ENCODE results near the gene XYLT2. TPM values are rescaled to one million over a fixed set of nuclear protein-coding genes. Genes with fewer than 3 reads are reported as not detected.

The XYLT2 gene
- total and polyA plus RNA-seq, 2 donors = 16.2 to 19.5 TPM

DNA sequence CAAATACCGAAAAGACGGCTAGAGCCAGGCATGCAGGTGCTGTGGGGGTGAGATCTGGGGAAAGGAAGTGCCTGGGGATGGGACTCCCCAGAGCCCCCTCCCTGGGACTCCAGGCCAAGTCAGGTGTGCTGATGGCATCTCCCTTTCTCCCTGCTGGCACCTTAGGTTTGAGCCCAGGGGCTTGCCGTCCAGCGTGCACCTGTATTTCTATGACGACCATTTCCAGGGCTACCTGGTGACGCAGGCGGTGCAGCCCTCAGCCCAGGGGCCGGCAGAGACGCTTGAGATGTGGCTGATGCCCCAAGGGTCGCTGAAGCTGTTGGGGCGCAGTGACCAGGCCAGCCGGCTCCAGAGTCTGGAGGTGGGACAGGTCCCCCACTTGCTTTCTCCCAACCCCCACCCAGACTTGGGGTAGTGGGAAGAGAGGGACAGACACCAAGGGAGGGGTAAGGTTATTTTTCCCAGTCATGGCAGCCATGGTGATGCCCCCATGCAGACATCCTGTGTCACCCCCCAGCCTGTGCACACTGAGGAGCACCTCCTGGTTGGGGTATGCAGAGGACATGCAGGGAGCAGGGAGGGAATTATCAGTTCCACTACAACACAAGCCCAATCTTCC lies 11.1 kb downstream of the XYLT2 start:
- 98% methylated on average over 12 of the region's 12 CpGs for WGBS
- Histone ChIP-seq H3K9me3 (ENCODE audit: control insufficient read depth in 2 of 2, insufficient read depth in 1 of 2, low read length in 1 of 2) (no peaks in the 10 kb centered on the region), H3K27me3 (ENCODE audit: control insufficient read depth in 2 of 2, insufficient read depth in 1 of 2, low read length in 1 of 2) (no peaks in the 10 kb centered on the region), H3K27ac (ENCODE audit: low read depth in 1 of 2, low read length in 1 of 2) (no peak overlapping the region), H3K36me3 (ENCODE audit: control insufficient read depth in 2 of 2, insufficient read depth in 2 of 2, low read length in 1 of 2) (peaks cover 79 to 90% of the 10 kb centered on the region in 2 donors), H3K4me1 (ENCODE audit: control insufficient read depth in 2 of 2, insufficient read depth in 2 of 2, low read length in 2 of 2) (peaks cover 0 to 22% of the 10 kb centered on the region in 2 donors), H3K4me3 (ENCODE audit: low read length in 2 of 2) (no peak overlapping the region)
- no peak for DNase-seq (ENCODE audit: low read depth in 6 of 9, low spot score in 9 of 9)

DNA sequence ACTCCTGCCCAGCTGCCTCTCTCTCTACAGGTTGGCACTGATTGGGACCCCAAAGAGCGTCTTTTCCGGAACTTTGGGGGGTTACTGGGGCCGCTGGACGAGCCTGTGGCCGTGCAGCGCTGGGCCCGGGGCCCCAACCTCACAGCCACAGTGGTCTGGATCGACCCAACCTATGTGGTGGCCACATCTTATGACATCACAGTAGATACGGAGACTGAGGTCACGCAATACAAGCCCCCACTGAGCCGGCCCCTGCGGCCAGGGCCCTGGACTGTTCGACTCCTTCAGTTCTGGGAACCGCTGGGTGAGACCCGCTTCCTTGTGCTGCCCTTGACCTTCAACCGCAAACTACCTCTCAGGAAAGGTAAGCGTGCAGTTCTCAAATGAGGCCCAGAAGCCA lies 12.3 kb downstream of the XYLT2 start:
- Histone ChIP-seq H3K27ac (ENCODE audit: low read depth in 1 of 2, low read length in 1 of 2) (no peak overlapping the region), H3K27me3 (ENCODE audit: control insufficient read depth in 2 of 2, insufficient read depth in 1 of 2, low read length in 1 of 2) (no peaks in the 10 kb centered on the region), H3K4me3 (ENCODE audit: low read length in 2 of 2) (no peak overlapping the region), H3K4me1 (ENCODE audit: control insufficient read depth in 2 of 2, insufficient read depth in 2 of 2, low read length in 2 of 2) (peaks cover 0 to 22% of the 10 kb centered on the region in 2 donors), H3K36me3 (ENCODE audit: control insufficient read depth in 2 of 2, insufficient read depth in 2 of 2, low read length in 1 of 2) (peaks cover 73 to 80% of the 10 kb centered on the region in 2 donors), H3K9me3 (ENCODE audit: control insufficient read depth in 2 of 2, insufficient read depth in 1 of 2, low read length in 1 of 2) (no peaks in the 10 kb centered on the region)
- WGBS = 98% methylated on average over 17 of the region's 17 CpGs
- no peak for DNase-seq (ENCODE audit: low read depth in 6 of 9, low spot score in 9 of 9)

DNA sequence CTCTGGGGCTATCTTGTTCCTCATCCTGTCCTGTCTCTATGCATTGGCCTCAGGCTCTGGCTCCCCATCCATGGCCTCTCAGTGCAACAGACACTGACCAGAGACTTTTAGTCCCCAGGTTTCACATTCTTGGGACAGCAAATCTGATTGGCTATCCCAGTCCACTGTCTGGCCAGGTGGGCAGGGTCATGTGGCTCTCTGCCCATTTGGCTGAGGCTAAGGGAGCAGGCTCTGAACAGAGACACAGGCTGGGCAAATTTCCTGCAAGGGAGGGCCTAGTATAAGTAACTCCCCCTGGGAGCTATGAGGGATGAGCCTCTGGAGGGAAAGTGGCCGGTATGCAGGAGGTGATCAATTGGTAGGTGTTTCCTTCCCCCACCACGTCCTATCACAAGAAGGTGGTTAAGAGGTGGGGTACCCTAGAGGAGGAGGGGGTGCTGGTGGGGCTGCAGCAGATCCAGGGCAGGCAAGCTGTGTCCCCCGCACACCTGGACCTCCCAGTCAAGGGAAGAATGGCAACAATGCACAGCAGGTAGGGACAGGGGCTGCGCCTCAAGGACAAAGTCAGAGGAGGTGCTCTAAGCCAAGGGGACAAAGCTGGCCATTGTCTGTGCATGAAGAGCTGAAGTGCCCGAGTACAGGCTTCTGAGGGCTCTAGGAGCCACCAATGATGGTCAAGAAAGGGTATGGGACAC lies 13.2 kb downstream of the XYLT2 start:
- Histone ChIP-seq H3K4me3 (ENCODE audit: low read length in 2 of 2) (no peak overlapping the region), H3K9me3 (ENCODE audit: control insufficient read depth in 2 of 2, insufficient read depth in 1 of 2, low read length in 1 of 2) (no peaks in the 10 kb centered on the region), H3K27ac (ENCODE audit: low read depth in 1 of 2, low read length in 1 of 2) (no peak overlapping the region), H3K36me3 (ENCODE audit: control insufficient read depth in 2 of 2, insufficient read depth in 2 of 2, low read length in 1 of 2) (peaks cover 67 to 76% of the 10 kb centered on the region in 2 donors), H3K27me3 (ENCODE audit: control insufficient read depth in 2 of 2, insufficient read depth in 1 of 2, low read length in 1 of 2) (no peaks in the 10 kb centered on the region), H3K4me1 (ENCODE audit: control insufficient read depth in 2 of 2, insufficient read depth in 2 of 2, low read length in 2 of 2) (peaks cover 0 to 22% of the 10 kb centered on the region in 2 donors)
- 95% methylated on average over 5 of the region's 5 CpGs for WGBS
- DNase-seq (ENCODE audit: low read depth in 6 of 9, low spot score in 9 of 9) = no peak

DNA sequence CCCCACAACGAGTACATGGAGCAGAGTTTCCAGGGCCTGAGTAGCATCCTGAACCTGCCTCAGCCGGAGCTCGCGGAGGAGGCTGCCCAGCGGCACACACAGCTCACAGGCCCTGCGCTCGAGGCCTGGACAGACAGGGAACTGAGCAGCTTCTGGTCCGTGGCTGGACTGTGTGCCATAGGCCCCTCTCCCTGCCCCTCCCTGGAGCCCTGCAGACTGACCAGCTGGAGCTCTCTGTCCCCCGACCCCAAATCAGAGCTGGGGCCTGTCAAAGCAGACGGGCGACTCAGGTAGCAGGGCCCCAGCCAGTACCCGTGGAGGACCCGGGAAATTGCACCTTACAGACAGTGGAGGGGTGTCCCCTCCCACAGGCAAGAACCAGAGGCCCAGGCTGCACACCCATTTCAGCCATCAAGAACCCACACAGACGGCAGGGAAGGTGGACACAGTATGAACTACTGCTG lies 14.1 kb downstream of the XYLT2 start:
- Histone ChIP-seq H3K36me3 (ENCODE audit: control insufficient read depth in 2 of 2, insufficient read depth in 2 of 2, low read length in 1 of 2) (peaks cover 66 to 72% of the 10 kb centered on the region in 2 donors), H3K27ac (ENCODE audit: low read depth in 1 of 2, low read length in 1 of 2) (no peak overlapping the region), H3K9me3 (ENCODE audit: control insufficient read depth in 2 of 2, insufficient read depth in 1 of 2, low read length in 1 of 2) (no peaks in the 10 kb centered on the region), H3K27me3 (ENCODE audit: control insufficient read depth in 2 of 2, insufficient read depth in 1 of 2, low read length in 1 of 2) (no peaks in the 10 kb centered on the region), H3K4me3 (ENCODE audit: low read length in 2 of 2) (no peak overlapping the region), H3K4me1 (ENCODE audit: control insufficient read depth in 2 of 2, insufficient read depth in 2 of 2, low read length in 2 of 2) (peaks cover 0 to 22% of the 10 kb centered on the region in 2 donors)
- DNase-seq (ENCODE audit: low read depth in 6 of 9, low spot score in 9 of 9) = no peak
- WGBS = 95% methylated on average over 14 of the region's 14 CpGs

DNA sequence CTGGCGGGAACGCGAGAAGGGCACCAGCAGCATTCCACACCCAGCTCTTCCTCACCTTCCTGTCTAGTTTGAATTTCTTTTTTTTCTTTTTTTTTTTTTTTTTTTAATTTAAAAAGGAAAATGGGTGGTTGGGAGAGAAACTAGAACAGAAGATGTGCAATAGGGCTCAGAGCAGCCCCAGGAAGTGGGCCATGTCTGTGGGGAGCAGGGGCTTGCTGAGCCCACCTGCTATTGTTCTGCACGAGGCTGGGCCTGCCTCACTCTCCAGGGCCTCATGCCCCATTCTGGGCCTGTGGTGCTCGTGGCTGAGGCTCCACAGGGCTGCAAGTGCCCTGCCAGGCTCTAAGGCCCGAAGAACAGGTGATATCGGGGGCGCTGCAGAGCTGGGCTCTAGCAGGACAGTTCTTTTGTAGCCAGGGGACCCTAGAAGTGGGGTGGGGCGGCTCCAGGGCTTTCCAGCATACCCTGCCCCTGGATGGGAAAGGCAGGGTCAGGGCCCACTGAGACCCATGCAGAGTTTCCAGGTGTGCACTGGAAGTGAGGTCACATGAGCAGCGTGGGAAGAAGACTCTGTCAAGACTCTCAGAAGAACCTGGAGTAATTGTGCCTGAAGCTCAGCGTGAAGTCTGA lies 14.7 kb downstream of the XYLT2 start:
- whole genome bisulfite sequencing = 86% methylated on average over 11 of the region's 11 CpGs
- Histone ChIP-seq H3K27me3 (ENCODE audit: control insufficient read depth in 2 of 2, insufficient read depth in 1 of 2, low read length in 1 of 2) (no peaks in the 10 kb centered on the region), H3K4me3 (ENCODE audit: low read length in 2 of 2) (no peak overlapping the region), H3K27ac (ENCODE audit: low read depth in 1 of 2, low read length in 1 of 2) (peak overlapping the region in 1 of 2 donors; percentile 76), H3K4me1 (ENCODE audit: control insufficient read depth in 2 of 2, insufficient read depth in 2 of 2, low read length in 2 of 2) (peaks cover 0 to 22% of the 10 kb centered on the region in 2 donors), H3K9me3 (ENCODE audit: control insufficient read depth in 2 of 2, insufficient read depth in 1 of 2, low read length in 1 of 2) (no peaks in the 10 kb centered on the region), H3K36me3 (ENCODE audit: control insufficient read depth in 2 of 2, insufficient read depth in 2 of 2, low read length in 1 of 2) (peaks cover 66 to 72% of the 10 kb centered on the region in 2 donors)
- peak in 1 of 9 donors; percentile 22 for DNase-seq (ENCODE audit: low read depth in 6 of 9, low spot score in 9 of 9)

DNA sequence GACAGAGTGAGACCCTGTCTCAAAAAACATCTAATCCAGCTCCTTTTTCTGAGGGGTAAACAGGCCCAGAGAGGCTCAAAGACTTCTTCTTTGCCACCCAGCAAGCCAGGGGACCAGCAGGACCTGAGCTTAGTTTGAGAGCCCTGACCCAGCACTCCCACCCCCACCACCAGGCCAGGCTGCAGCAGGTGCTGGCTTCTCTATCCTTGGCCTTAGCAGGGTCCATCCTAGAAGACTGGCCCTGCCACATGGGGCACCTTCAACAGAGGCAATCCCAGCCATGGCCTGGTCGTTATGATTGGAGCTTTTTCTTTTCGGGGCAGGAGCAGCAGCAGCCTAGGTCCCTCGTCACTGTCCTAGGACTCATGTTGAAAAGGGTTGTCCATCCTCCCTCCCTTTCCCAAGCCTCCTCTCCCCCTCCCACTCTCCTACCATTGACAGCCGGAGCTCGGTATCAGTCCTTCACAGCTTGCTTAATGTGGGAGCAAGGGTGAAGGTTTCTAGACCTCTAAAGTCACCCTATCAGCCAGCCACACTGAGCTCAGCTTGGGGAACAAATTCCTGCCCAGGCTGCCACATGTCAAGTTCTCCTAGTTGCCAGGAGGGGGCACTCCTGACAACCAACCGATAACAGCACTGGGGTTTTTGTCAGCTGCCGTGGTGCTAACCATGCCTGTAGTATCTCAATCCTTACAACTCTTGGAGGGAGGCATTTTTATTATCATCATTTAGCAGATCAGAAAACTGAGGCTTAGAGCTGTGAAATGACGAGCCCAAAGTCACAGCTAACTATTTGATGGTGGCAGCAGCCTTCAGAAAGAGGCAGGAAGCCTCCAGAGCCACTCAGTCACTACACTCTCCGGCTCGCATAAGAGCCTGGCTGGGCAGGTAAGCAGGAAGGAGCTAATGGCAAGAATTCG lies 15.9 kb downstream of the XYLT2 start:
- DNase-seq (ENCODE audit: low read depth in 6 of 9, low spot score in 9 of 9) = peak in 6 of 9 donors; percentile 43 to 71 (median 54)
- 45% methylated on average over 11 of the region's 11 CpGs for WGBS
- H3K27ac ChIP-seq (ENCODE audit: low read depth in 1 of 2, low read length in 1 of 2) = no peak overlapping the region
- H3K9me3 ChIP-seq (ENCODE audit: control insufficient read depth in 2 of 2, insufficient read depth in 1 of 2, low read length in 1 of 2) = no peaks in the 10 kb centered on the region
- H3K4me1 ChIP-seq (ENCODE audit: control insufficient read depth in 2 of 2, insufficient read depth in 2 of 2, low read length in 2 of 2) = peaks cover 0 to 22% of the 10 kb centered on the region in 2 donors
- H3K27me3 ChIP-seq (ENCODE audit: control insufficient read depth in 2 of 2, insufficient read depth in 1 of 2, low read length in 1 of 2) = no peaks in the 10 kb centered on the region
- no peak overlapping the region for H3K4me3 ChIP-seq (ENCODE audit: low read length in 2 of 2)
- peaks cover 66 to 72% of the 10 kb centered on the region in 2 donors for H3K36me3 ChIP-seq (ENCODE audit: control insufficient read depth in 2 of 2, insufficient read depth in 2 of 2, low read length in 1 of 2)

DNA sequence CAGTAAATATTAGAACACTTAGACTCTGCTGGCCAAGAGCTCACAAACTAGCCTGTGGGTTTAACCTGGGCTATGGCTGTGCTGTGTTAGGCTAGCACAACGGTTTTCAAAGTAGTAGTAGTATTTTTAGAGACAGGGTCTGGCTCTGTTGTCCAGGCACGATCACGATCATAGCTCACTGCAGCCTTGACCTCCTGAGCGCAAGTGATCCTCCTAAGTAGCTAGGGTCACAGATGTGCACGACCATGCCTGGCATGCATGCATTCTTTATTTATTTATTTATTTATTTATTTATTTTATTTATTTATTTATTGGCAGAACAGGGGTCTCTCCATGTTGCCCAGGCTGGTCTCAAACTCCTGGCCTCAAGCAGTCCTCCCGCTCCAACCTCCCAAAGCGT lies 16.7 kb downstream of the XYLT2 start:
- peaks cover 68 to 72% of the 10 kb centered on the region in 2 donors for H3K36me3 ChIP-seq (ENCODE audit: control insufficient read depth in 2 of 2, insufficient read depth in 2 of 2, low read length in 1 of 2)
- H3K27ac ChIP-seq (ENCODE audit: low read depth in 1 of 2, low read length in 1 of 2) = no peak overlapping the region
- 95% methylated on average over 7 of the region's 7 CpGs for WGBS

DNA sequence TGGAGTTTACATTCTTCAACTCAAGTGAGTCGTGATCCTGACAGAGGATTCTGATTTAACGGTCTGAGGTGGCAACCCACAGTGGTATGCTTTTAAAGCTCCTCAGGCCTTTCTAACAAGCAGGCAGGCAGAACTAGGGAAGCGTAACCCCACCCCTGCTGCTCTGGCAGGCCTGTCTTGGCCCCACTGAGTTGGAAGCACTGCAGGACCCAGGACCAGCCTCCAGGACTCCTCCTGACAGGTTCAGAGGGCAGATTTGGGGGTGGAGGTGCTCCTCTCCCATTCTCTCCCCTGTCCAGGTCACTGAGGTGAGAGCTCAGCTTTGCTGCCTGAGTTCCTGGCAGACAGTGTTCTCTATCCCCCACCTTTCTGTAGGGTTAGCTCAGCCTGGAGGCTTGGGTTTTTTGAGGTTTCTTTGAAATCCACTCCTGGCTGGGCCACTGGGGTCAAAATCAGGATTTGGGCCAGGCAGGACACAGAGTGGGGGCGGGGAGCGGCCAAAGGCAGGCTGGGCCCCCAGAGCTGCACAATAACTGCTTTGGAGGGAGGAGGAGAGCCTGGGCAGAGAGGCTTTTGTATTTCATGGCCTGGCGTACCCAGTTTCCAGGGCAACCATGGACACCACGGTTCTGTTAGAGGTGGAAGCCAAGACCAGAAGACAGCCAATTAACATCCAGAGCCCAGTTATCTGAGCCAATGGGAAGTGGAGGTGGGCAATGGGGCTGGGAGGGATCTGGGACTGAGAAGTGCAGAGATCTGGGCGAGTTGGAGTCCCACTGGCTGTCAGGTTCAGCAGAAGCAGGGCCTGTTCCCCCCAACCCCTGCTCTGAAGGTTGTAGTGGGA lies 17.5 kb downstream of the XYLT2 start:
- peak overlapping the region in 1 of 2 donors; percentile 42 for H3K27ac ChIP-seq (ENCODE audit: low read depth in 1 of 2, low read length in 1 of 2)
- no peak for DNase-seq (ENCODE audit: low read depth in 6 of 9, low spot score in 9 of 9)
- H3K27me3 ChIP-seq (ENCODE audit: control insufficient read depth in 2 of 2, insufficient read depth in 1 of 2, low read length in 1 of 2) = no peaks in the 10 kb centered on the region
- H3K36me3 ChIP-seq (ENCODE audit: control insufficient read depth in 2 of 2, insufficient read depth in 2 of 2, low read length in 1 of 2) = peaks cover 68 to 71% of the 10 kb centered on the region in 2 donors
- WGBS = 85% methylated on average over 8 of the region's 8 CpGs
- H3K4me3 ChIP-seq (ENCODE audit: low read length in 2 of 2) = no peak overlapping the region
- no peaks in the 10 kb centered on the region for H3K9me3 ChIP-seq (ENCODE audit: control insufficient read depth in 2 of 2, insufficient read depth in 1 of 2, low read length in 1 of 2)
- H3K4me1 ChIP-seq (ENCODE audit: control insufficient read depth in 2 of 2, insufficient read depth in 2 of 2, low read length in 2 of 2) = peaks cover 0 to 22% of the 10 kb centered on the region in 2 donors

More for the DNA sequence above, 16.7 kb downstream of the XYLT2 start:
- no peak for DNase-seq (ENCODE audit: low read depth in 6 of 9, low spot score in 9 of 9)
- peaks cover 0 to 22% of the 10 kb centered on the region in 2 donors for H3K4me1 ChIP-seq (ENCODE audit: control insufficient read depth in 2 of 2, insufficient read depth in 2 of 2, low read length in 2 of 2)
- H3K4me3 ChIP-seq (ENCODE audit: low read length in 2 of 2) = no peak overlapping the region
- H3K27me3 ChIP-seq (ENCODE audit: control insufficient read depth in 2 of 2, insufficient read depth in 1 of 2, low read length in 1 of 2) = no peaks in the 10 kb centered on the region
- H3K9me3 ChIP-seq (ENCODE audit: control insufficient read depth in 2 of 2, insufficient read depth in 1 of 2, low read length in 1 of 2) = no peaks in the 10 kb centered on the region
